Activated CD4-positive, alpha-beta T cell treated with anti-CD3 and anti-CD28 coated beads, Interleukin-2, Interleukin-6, amounts not matched to agents 100 ng/mL and 50 ng/mL, durations not matched to agents 16 hours and 8 hours (primary cell): ENCODE results near the gene ABCC4.
"Not testable (repeated sequence)": the region's sequence is repeated elsewhere in the genome, so short reads cannot be mapped to it uniquely, and the experiment has no call there.

Experiments used
- DNase-seq: peaks from one replicate; pipeline ENCODE4 v3.0.0-alpha.2; 2020

The ABCC4 gene

GRCh38 chr13:95226050-95226449 lies 75.2 kb downstream of the ABCC4 start:
- DNase-seq = no peak

- DNase-seq = no peak
These were observed 77.2 kb downstream of the ABCC4 start for GRCh38 chr13:95224064-95224463.

GRCh38 chr13:95222733-95223018 lies 78.6 kb downstream of the ABCC4 start:
- no peak for DNase-seq

- no peak for DNase-seq
These were observed 79.1 kb downstream of the ABCC4 start for GRCh38 chr13:95221971-95222732.

- no peak for DNase-seq
These were observed 80.6 kb downstream of the ABCC4 start for GRCh38 chr13:95220611-95221010.

- DNase-seq = no peak
These were observed 83.1 kb downstream of the ABCC4 start for GRCh38 chr13:95217920-95218830.

GRCh38 chr13:95216182-95216581 lies 85.1 kb downstream of the ABCC4 start:
- no peak for DNase-seq

GRCh38 chr13:95212983-95213850 lies 88.0 kb downstream of the ABCC4 start:
- DNase-seq = no peak

GRCh38 chr13:95209109-95209508 lies 92.1 kb downstream of the ABCC4 start:
- DNase-seq = no peak

GRCh38 chr13:95207769-95208366 lies 93.4 kb downstream of the ABCC4 start:
- DNase-seq = no peak

- no peak for DNase-seq
These were observed 95.1 kb downstream of the ABCC4 start for GRCh38 chr13:95206116-95206515.

GRCh38 chr13:95204231-95204765 lies 97.0 kb downstream of the ABCC4 start:
- DNase-seq = no peak

GRCh38 chr13:95201814-95202651 lies 99.2 kb downstream of the ABCC4 start:
- DNase-seq = no peak

- not testable (repeated sequence) for DNase-seq
These were observed 100.8 kb downstream of the ABCC4 start for GRCh38 chr13:95200386-95200957.

- no peak for DNase-seq
These were observed 101.4 kb downstream of the ABCC4 start for GRCh38 chr13:95199896-95200295.

GRCh38 chr13:95198606-95199005 lies 102.6 kb downstream of the ABCC4 start:
- not testable (repeated sequence) for DNase-seq

GRCh38 chr13:95197548-95197947 lies 103.7 kb downstream of the ABCC4 start:
- no peak for DNase-seq

GRCh38 chr13:95195146-95195545 lies 106.1 kb downstream of the ABCC4 start:
- DNase-seq = no peak

- DNase-seq = no peak
These were observed 107.6 kb downstream of the ABCC4 start for GRCh38 chr13:95193509-95194230.

GRCh38 chr13:95192998-95193397 lies 108.3 kb downstream of the ABCC4 start:
- no peak for DNase-seq

GRCh38 chr13:95192564-95192945 lies 108.7 kb downstream of the ABCC4 start:
- not testable (repeated sequence) for DNase-seq
